Stimulated activated CD4-positive, alpha-beta T cell treated with anti-CD3 and anti-CD28 coated beads, Interleukin-15, amount 100 ng/mL, for 1 hour (primary cell): Measurements from ENCODE around the gene CFH.
"Not testable (repeated sequence)": the region's sequence is repeated elsewhere in the genome, so short reads cannot be mapped to it uniquely, and the experiment has no call there.

Experiments
- DNase-seq, 2 donors: peaks; one replicate each; pipeline ENCODE4 v3.0.0-alpha.2; 2020; ENCODE audit warnings: low read depth in 1 of 2, low spot score in 1 of 2

Gene CFH

GRCh38 chr1:196743244-196743643, 91.4 kb downstream of the CFH start:
- not testable (repeated sequence) for DNase-seq

GRCh38 chr1:196765019-196765740, 113.3 kb downstream of the CFH start:
- DNase-seq = not testable (repeated sequence)

- not testable (repeated sequence) for DNase-seq
Observed at GRCh38 chr1:196769823-196770222, 118.0 kb downstream of the CFH start.

DNA sequence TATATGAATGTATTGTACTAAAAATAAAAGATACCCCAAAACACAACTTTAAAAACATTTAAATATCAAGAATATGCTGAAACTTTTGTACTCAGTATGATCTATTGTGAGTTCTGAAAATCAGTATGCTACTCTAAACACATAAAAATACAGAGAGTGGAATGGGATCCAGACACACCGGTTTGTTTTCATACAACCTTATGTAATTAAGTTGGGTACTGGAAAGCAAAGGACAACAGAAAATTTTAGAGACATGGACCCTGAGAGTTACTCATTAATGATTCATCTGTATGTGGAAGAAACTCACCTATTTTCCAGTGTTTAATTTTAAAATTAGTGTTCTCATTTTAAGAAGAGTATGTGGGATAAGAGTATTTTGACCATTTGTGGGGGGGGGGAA, 121.9 kb downstream of the CFH start:
- DNase-seq = no peak

DNA sequence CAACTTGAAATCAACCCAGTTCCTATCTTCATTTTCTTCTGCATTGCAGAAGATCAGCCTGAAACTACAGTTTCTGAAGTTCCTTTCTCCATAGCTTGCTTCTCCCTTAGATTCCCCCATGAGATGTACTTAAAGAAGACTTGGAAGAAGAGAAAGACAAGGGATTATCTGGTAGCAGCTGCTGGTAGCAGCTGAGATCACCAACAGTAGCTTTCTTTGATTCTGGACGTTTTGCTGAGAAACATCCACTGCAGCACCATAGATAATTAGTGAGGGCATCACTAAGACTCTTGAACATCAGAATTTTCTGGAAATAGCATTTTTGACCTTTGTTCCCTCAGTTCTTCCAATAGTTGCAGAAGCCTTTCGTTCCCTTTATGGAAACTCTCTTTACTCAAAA, 122.3 kb downstream of the CFH start:
- no peak for DNase-seq

GRCh38 chr1:196774603-196775002, 122.8 kb downstream of the CFH start, which contains the start of gene CFHR3:
TSS of gene CFHR3 (plus strand) at chr1:196774840. CDS start at chr1:196774887, 47 bp downstream.
- DNase-seq = no peak

DNA sequence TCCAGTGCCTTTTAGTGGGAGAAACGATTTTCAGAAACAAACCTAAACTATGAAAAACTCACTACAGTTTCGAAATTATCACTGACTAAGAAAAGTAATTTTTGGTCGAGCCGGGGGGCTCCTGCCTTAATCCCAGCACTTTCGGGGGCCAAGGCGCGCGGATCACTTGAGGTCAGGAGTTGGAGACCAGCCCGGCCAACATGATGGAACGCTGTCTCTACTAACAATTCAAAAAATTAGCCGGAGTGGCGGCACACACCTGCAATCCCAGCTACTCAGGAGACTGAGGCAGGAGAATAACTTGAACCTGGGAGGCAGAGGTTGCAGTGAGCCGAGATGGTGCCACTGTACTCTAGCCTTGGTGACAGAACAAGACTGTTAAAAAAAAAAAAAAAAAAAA, 125.8 kb downstream of the CFH start:
- no peak for DNase-seq

DNA sequence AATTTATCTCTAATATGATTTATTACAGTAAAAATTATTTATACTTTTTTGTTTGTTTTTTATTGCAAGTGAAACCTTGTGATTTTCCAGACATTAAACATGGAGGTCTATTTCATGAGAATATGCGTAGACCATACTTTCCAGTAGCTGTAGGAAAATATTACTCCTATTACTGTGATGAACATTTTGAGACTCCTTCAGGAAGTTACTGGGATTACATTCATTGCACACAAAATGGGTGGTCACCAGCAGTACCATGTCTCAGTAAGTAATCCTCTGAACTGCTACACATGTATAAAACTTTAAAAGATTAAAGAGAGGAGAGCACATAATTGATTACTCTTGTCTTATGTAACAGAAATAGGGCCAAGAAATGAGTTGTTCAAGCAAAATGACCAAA, 127.2 kb downstream of the CFH start:
- no peak for DNase-seq

- not testable (repeated sequence) for DNase-seq
Observed at GRCh38 chr1:196791252-196791651, 139.4 kb downstream of the CFH start.

DNA sequence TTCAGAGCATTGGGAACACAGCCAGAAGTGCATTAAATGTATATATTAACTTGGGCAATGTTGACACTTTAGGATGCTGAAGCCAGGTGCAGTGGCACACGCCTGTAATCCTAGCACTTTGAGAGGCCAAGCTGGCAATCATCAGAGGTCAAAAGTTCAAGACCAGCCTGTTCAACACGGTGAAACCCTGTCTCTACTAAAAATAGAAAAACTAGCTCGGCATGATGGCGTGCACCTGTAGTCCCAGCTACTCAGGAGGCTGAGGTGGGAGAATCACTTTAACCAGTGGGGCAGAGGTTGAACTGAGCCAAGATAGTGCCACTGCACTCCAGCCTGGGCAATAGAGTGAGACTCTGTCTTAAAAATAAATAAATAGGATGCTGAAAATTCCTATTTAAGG, 142.3 kb downstream of the CFH start:
- not testable (repeated sequence) for DNase-seq
